ENCODE measurements around the gene CHD2. TPM values are rescaled to one million over a fixed set of nuclear protein-coding genes. Genes with fewer than 3 reads are reported as not detected.
"Not testable (repeated sequence)": the region's sequence is repeated elsewhere in the genome, so short reads cannot be mapped to it uniquely, and the experiment has no call there.

The CHD2 gene
- total and polyA plus RNA-seq, 4 donors: 39.4 to 547 (median 76.3) TPM

DNA sequence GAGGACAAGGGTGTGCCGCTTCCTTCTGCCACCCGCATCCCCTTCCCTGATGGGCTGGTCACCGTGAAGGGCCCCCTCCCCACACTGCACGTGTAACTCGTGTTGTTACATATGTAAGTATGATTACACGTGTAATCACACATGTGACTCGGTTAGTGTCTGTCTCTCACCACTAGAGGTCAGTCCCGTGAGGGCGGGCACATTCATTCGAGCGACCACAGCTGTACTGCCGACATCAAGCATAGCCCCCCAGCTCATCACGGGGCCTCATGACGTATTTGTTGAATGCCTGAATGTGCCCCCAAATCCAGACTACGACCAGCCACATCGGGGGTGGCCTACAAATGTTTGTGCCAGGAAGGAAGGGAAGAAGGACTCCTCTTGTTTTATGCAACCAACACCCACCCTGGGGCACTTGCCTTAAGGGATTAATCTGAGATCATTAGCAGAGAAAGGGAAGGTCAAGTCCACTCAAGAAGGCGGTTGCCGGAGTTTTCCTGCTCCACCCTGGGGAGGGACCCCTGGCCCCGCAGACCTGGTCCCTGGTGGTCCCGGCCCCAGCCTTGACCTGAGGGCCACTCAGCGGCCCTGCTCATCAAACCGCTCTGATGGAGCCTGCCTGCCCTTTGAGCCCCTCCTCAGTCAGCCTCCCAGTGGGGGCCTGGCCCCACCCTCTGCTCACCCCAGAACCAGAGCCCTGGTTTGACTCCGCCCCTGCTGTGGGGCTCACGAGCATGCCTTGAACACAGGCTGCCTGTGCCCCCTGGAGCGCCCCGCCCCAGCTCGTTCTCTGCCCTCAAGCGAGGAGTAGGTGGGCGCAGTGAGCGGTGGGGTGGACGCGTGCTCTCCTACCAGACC, 136.1 kb downstream of the CHD2 start:
- Histone ChIP-seq H3K36me3 (ENCODE audit: control insufficient read depth in 4 of 4, insufficient read depth in 4 of 4, low read length in 4 of 4) (no peaks in the 10 kb centered on the region), H3K4me3 (no peak overlapping the region), H3K9ac (ENCODE audit: insufficient read depth in 1 of 2, low read length in 2 of 2) (no peak overlapping the region), H3K9me3 (ENCODE audit: control insufficient read depth in 4 of 4, insufficient read depth in 3 of 4, low read length in 3 of 4) (no peaks in the 10 kb centered on the region), H3K27ac (ENCODE audit: low read depth in 1 of 2, low read length in 1 of 2) (no peak overlapping the region), H3K4me1 (ENCODE audit: control insufficient read depth in 5 of 5, insufficient read depth in 5 of 5, low read length in 5 of 5) (peaks cover 0 to 6% (median 4%) of the 10 kb centered on the region in 5 donors), H3K27me3 (ENCODE audit: control insufficient read depth in 3 of 3, insufficient read depth in 3 of 3, low read length in 2 of 3) (no peaks in the 10 kb centered on the region)
- peak; percentile 20 for TF ChIP-seq CTCF (IDR thresholded peaks at IDR 0.05; ENCODE audit: control extremely low read depth, extremely low read depth)
- peak; percentile 53 to 65 (median 57) for DNase-seq
- no peak for ATAC-seq (ENCODE audit: insufficient read depth, low FRiP score)
- 46 to 50% methylated on average over 31 to 32 of the region's 32 CpGs for WGBS, 2 donors

DNA sequence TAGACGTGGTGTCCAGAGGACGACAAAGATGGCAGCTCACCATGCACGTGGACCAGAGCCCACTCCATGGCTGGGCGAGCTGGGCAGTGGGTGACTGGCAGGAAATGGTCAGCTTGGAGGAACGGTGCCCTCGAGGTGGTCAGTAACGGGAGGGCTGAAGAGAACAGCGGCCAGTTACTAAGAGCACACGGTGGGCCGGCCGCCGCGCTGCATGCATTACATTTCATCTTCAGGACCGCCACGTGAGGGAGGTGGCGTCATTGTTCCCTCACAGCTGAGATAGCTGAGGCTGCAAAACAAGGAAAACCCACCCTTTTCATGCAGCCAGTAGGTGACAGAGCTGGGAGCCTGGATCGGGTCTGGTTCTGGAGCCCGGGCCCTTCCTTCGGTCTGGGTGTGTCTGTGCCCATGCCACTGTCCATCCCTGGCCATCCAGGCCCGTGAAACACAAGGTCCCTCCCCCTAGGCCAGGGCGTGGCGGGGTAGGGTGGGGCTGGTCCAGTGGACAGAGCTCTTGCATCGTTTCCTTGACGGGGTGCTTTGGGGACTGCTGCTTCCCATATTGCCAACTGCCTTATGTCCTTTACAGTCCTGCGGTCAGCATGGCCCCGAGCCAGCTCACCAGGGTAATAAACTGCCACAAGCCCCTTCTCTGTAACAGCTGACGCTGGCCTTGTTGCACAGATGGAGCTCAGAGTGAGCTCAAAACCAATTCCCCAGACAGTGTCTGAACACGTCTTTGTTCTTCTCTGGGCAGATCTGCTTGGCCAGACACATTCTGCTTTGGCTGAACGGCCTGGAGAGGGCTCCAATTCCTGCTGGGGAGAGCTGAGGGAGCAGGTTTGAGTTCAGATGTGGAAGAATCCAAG, 137.1 kb downstream of the CHD2 start:
- H3K36me3 ChIP-seq (ENCODE audit: control insufficient read depth in 4 of 4, insufficient read depth in 4 of 4, low read length in 4 of 4): no peaks in the 10 kb centered on the region
- H3K27ac ChIP-seq (ENCODE audit: low read depth in 1 of 2, low read length in 1 of 2): no peak overlapping the region
- TF ChIP-seq CTCF (IDR thresholded peaks at IDR 0.05; ENCODE audit: control extremely low read depth, extremely low read depth): no peak
- H3K9ac ChIP-seq (ENCODE audit: insufficient read depth in 1 of 2, low read length in 2 of 2): peak overlapping the region in 1 of 2 donors; percentile 7
- ATAC-seq (ENCODE audit: insufficient read depth, low FRiP score) (peak; percentile 14), DNase-seq (peak; percentile 60 to 76 (median 73))
- no peak overlapping the region for H3K4me3 ChIP-seq
- no peaks in the 10 kb centered on the region for H3K27me3 ChIP-seq (ENCODE audit: control insufficient read depth in 3 of 3, insufficient read depth in 3 of 3, low read length in 2 of 3)
- no peaks in the 10 kb centered on the region for H3K9me3 ChIP-seq (ENCODE audit: control insufficient read depth in 4 of 4, insufficient read depth in 3 of 4, low read length in 3 of 4)
- peaks cover 0 to 6% (median 4%) of the 10 kb centered on the region in 5 donors for H3K4me1 ChIP-seq (ENCODE audit: control insufficient read depth in 5 of 5, insufficient read depth in 5 of 5, low read length in 5 of 5)
- WGBS, 2 donors: 56 to 71% methylated on average over 29 of the region's 29 CpGs

DNA sequence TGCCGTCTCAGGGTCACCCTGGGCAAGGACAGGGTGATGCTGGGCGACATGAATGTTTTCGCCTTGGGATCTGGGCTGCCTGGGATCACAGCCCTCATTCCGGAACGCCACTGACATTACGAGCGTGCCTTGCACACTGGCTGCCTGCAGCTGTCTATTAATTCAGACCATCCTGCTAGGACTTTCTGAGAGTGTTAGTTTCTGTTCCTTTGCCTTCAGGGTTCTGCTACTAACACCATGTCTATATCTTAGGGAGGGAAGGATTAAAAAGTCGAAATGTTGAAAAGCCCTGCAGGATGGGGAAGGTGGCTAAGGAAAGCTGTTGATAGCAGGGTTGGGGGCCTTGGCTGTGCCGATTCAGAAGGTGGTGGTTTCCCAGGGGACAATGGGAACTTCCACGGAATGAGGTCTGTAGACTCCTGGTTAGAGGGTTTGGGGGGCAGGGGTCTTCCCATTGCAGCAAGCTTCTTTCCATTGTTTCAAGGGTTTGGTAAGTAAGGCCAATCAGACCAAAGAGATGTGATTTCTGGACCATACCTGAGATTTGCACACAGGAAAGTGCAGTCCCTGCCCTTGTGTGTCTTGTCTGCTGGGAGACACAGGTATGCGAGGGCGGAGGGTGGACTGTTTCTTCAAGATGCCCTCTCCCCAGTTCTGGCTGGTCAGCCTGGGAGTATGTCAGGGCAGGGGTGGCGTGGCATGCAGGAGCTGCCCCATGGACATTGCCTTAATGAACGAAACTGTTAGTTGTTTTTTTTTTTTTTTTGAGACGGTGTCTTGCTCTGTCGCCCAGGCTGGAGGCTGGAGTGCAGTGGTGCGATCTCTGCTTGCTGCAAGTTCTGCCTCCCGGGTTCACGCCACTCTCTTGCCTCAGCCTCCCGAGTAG, 137.9 kb downstream of the CHD2 start:
- peak overlapping the region in 1 of 2 donors; percentile 7 for H3K9ac ChIP-seq (ENCODE audit: insufficient read depth in 1 of 2, low read length in 2 of 2)
- H3K27me3 ChIP-seq (ENCODE audit: control insufficient read depth in 3 of 3, insufficient read depth in 3 of 3, low read length in 2 of 3): no peaks in the 10 kb centered on the region
- TF ChIP-seq CTCF (IDR thresholded peaks at IDR 0.05; ENCODE audit: control extremely low read depth, extremely low read depth): no peak
- peaks cover 0 to 6% (median 4%) of the 10 kb centered on the region in 5 donors for H3K4me1 ChIP-seq (ENCODE audit: control insufficient read depth in 5 of 5, insufficient read depth in 5 of 5, low read length in 5 of 5)
- H3K36me3 ChIP-seq (ENCODE audit: control insufficient read depth in 4 of 4, insufficient read depth in 4 of 4, low read length in 4 of 4): no peaks in the 10 kb centered on the region
- H3K9me3 ChIP-seq (ENCODE audit: control insufficient read depth in 4 of 4, insufficient read depth in 3 of 4, low read length in 3 of 4): peaks cover 0 to 2% (median 0%) of the 10 kb centered on the region in 4 donors
- no peak overlapping the region for H3K27ac ChIP-seq (ENCODE audit: low read depth in 1 of 2, low read length in 1 of 2)
- WGBS, 2 donors: 82 to 84% methylated on average over 19 to 20 of the region's 20 CpGs
- ATAC-seq (ENCODE audit: insufficient read depth, low FRiP score) (no peak), DNase-seq (no peak)
- H3K4me3 ChIP-seq: no peak overlapping the region

GRCh38 chr15:93039562-93040287, 139.6 kb downstream of the CHD2 start:
- not testable (repeated sequence) for DNase-seq; H3K27ac ChIP-seq (ENCODE audit: low read depth in 1 of 2, low read length in 1 of 2); ATAC-seq (ENCODE audit: insufficient read depth, low FRiP score); H3K36me3 ChIP-seq (ENCODE audit: control insufficient read depth in 4 of 4, insufficient read depth in 4 of 4, low read length in 4 of 4); H3K9me3 ChIP-seq (ENCODE audit: control insufficient read depth in 4 of 4, insufficient read depth in 3 of 4, low read length in 3 of 4); H3K4me1 ChIP-seq (ENCODE audit: control insufficient read depth in 5 of 5, insufficient read depth in 5 of 5, low read length in 5 of 5); H3K9ac ChIP-seq (ENCODE audit: insufficient read depth in 1 of 2, low read length in 2 of 2); H3K4me3 ChIP-seq; H3K27me3 ChIP-seq (ENCODE audit: control insufficient read depth in 3 of 3, insufficient read depth in 3 of 3, low read length in 2 of 3)
- 75 to 79% methylated on average over 13 of the region's 13 CpGs for WGBS, 2 donors
